Smooth muscle cell (in vitro differentiated cells): ENCODE results near the gene JAM3. TPM values are rescaled to one million over a fixed set of nuclear protein-coding genes. Genes with fewer than 3 reads are reported as not detected.
"Not testable (repeated sequence)": the region's sequence is repeated elsewhere in the genome, so short reads cannot be mapped to it uniquely, and the experiment has no call there.

Source experiments
- DNase-seq: peaks from one replicate; lab custom pipeline; 2025; ENCODE audit not compliant: unreplicated experiment; lab: John Stamatoyannopoulos, UW
- H2AFZ ChIP-seq: fragments of 200-600 bp; sonication (generic); 2 replicates; pipeline ENCODE4 v1.6.0; 2016; ENCODE audit warnings: antibody characterized with exemption, low read depth, mild to moderate bottlenecking
- H3F3A ChIP-seq: fragments of 200-600 bp; sonication (generic); 2 replicates; pipeline ENCODE4 v1.6.0; 2017; ENCODE audit warnings: antibody characterized with exemption, low read depth
- H3K27ac ChIP-seq: fragments of 200-600 bp; sonication (generic); 2 replicates; pipeline ENCODE4 v1.5.1; 2016; ENCODE audit warnings: low read depth, mild to moderate bottlenecking
- H3K27me3 ChIP-seq: fragments of 200-600 bp; sonication (generic); 2 replicates; pipeline ENCODE4 v1.6.1; 2016; ENCODE audit warnings: low read depth, mild to moderate bottlenecking
- H3K36me3 ChIP-seq: fragments of 200-600 bp; sonication (generic); 2 replicates; pipeline ENCODE4 v1.5.1; 2016; ENCODE audit warnings: low read depth
- H3K4me1 ChIP-seq: fragments of 200-600 bp; sonication (generic); 2 replicates; pipeline ENCODE4 v1.5.1; 2016; ENCODE audit warnings: low read depth
- H3K4me2 ChIP-seq: fragments of 200-600 bp; sonication (generic); 2 replicates; pipeline ENCODE4 v1.6.0; 2016; ENCODE audit warnings: mild to moderate bottlenecking
- H3K4me3 ChIP-seq: fragments of 200-600 bp; sonication (generic); 2 replicates; pipeline ENCODE4 v1.5.1; 2016; ENCODE audit warnings: mild to moderate bottlenecking
- H3K79me2 ChIP-seq: fragments of 200-600 bp; sonication (generic); 2 replicates; pipeline ENCODE4 v1.6.0; 2016; ENCODE audit warnings: low read depth, mild to moderate bottlenecking
- H3K9ac ChIP-seq: fragments of 200-600 bp; sonication (generic); 2 replicates; pipeline ENCODE4 v1.6.0; 2016; ENCODE audit warnings: low read depth
- H3K9me3 ChIP-seq: fragments of 200-600 bp; sonication (generic); replicated peaks from 2 replicates; pipeline ENCODE4 v1.5.1; 2016; ENCODE audit warnings: low read depth
- H4K20me1 ChIP-seq: fragments of 200-600 bp; sonication (generic); 2 replicates; pipeline ENCODE4 v1.6.0; 2016; ENCODE audit warnings: low read depth
- WGBS: methylation state at CpG from one replicate; pipeline ENCODE4 v1.1.7; 2016; ENCODE audit warnings: low lambda C conversion rate; 5-methylcytosine and 5-hydroxymethylcytosine counted together
- polyA plus RNA-seq: library from polyadenylated mRNA; unstranded; fragments of >200 nt; fragmentation: Nextera tagmentation; extraction: Ambion mirVana; gene quantifications from 2 replicates; pipeline ENCODE4 v1.2.1, GENCODE V29; 2016
- total RNA-seq: library from RNA; depleted of rRNA; stranded (reverse); fragments of >200 nt; gene quantifications from 2 replicates; pipeline ENCODE4 v1.2.3, GENCODE V29; 2014
- TF ChIP-seq, protein P1 (sequence below): fragments of 200-600 bp; sonication (generic); IDR thresholded peaks from 2 replicates; pipeline ENCODE4 v1.5.1; 2017; ENCODE audit warnings: borderline replicate concordance, mild to moderate bottlenecking, antibody characterized with exemption; ENCODE audit not compliant: insufficient read depth, poor library complexity, severe bottlenecking

JAM3 gene
- total and polyA plus RNA-seq, 2 experiments from 2014 or later, result 75.5 to 82.9 TPM

DNA sequence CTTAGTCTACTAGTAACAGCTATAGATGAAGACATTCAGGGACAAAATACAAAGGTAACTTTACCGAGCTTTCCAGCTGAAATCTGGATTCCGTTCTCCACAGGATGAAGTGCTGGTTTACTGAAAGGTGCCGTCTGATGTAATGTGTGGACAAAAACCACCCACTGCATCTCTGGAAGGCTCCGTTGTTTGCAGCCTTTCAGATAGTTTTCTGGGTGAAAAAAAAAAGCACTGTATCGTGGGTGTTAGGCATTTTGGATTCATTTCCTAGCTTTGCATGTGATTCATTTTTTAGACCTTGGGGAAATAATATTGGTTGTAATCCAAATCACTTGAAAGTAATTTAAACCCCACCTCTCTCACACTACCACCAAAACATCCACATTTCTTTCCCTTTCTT is 10.4 kb downstream of the JAM3 start:
- TF ChIP-seq, protein P1, sequence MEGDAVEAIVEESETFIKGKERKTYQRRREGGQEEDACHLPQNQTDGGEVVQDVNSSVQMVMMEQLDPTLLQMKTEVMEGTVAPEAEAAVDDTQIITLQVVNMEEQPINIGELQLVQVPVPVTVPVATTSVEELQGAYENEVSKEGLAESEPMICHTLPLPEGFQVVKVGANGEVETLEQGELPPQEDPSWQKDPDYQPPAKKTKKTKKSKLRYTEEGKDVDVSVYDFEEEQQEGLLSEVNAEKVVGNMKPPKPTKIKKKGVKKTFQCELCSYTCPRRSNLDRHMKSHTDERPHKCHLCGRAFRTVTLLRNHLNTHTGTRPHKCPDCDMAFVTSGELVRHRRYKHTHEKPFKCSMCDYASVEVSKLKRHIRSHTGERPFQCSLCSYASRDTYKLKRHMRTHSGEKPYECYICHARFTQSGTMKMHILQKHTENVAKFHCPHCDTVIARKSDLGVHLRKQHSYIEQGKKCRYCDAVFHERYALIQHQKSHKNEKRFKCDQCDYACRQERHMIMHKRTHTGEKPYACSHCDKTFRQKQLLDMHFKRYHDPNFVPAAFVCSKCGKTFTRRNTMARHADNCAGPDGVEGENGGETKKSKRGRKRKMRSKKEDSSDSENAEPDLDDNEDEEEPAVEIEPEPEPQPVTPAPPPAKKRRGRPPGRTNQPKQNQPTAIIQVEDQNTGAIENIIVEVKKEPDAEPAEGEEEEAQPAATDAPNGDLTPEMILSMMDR, result no peak
- Histone ChIP-seq H3K9me3 (no peaks in the 10 kb centered on the region), H3K4me2 (no peak overlapping the region), H3K4me1 (peaks cover 2% of the 10 kb centered on the region), H3F3A (no peaks in the 10 kb centered on the region), H3K36me3 (no peaks in the 10 kb centered on the region), H3K4me3 (no peak overlapping the region), H3K79me2 (peaks cover 97% of the 10 kb centered on the region), H3K9ac (no peak overlapping the region), H2AFZ (no peak overlapping the region), H3K27ac (no peak overlapping the region), H3K27me3 (no peaks in the 10 kb centered on the region), H4K20me1 (peaks cover 79% of the 10 kb centered on the region)
- no peak for DNase-seq
- 86% methylated on average over 5 of the region's 5 CpGs for WGBS

DNA sequence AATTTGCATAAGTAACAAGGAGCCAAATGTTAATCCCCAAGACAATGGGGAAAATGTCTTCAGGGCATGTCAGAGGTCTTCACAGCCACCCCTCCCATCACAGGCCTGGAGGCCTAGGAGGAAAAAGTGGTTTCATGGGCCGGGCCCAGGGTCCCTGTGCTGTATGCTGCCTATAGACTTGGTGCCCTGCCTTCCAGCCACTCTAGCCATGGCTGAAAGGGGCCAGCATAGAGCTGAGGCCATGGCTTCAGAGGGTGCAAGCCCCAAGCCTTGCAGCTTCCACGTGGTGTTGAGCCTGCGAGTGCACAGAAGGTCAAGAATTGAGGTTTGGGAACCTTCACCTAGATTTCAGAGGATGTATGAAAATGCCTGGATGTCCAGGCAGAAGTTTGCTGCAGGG is 12.4 kb downstream of the JAM3 start:
- not testable (repeated sequence) for H3K4me1 ChIP-seq, H3K27ac ChIP-seq, H3K9ac ChIP-seq, H3K27me3 ChIP-seq, H3K9me3 ChIP-seq, DNase-seq, H3K36me3 ChIP-seq, H3K4me3 ChIP-seq, H2AFZ ChIP-seq, H3F3A ChIP-seq, H3K4me2 ChIP-seq
- Histone ChIP-seq H3K79me2 (peaks cover 97% of the 10 kb centered on the region), H4K20me1 (peaks cover 80% of the 10 kb centered on the region)
- WGBS, result 100% methylated on average over 3 of the region's 3 CpGs

DNA sequence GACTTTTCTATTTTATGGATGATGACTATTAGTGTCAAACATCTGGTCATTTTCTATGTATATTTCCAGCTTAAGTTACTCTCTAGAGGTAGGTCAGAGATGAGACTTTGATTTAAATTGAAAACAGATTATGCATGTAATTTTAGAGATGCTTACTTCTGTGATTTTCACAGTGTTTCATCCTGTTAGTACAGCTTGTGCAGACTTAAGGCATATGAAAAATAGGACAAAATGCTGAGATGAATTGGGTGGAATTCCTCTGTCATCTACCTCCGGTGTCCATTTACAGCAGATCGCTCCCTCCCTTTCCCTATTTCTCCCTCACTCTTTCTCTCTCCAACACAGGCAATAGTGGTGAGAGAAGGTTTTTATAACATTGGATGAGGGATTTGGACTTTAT is 14.1 kb downstream of the JAM3 start:
- Histone ChIP-seq H3F3A (no peaks in the 10 kb centered on the region), H3K4me1 (no peaks in the 10 kb centered on the region), H4K20me1 (peaks cover 82% of the 10 kb centered on the region), H3K9ac (no peak overlapping the region), H3K4me3 (no peak overlapping the region), H2AFZ (no peak overlapping the region), H3K4me2 (no peak overlapping the region), H3K27ac (no peak overlapping the region), H3K9me3 (no peaks in the 10 kb centered on the region), H3K79me2 (peaks cover 93% of the 10 kb centered on the region), H3K36me3 (no peaks in the 10 kb centered on the region), H3K27me3 (no peaks in the 10 kb centered on the region)
- 95% methylated on average over 2 of the region's 2 CpGs for WGBS
- DNase-seq, result no peak
- TF ChIP-seq, protein P1, result no peak

DNA sequence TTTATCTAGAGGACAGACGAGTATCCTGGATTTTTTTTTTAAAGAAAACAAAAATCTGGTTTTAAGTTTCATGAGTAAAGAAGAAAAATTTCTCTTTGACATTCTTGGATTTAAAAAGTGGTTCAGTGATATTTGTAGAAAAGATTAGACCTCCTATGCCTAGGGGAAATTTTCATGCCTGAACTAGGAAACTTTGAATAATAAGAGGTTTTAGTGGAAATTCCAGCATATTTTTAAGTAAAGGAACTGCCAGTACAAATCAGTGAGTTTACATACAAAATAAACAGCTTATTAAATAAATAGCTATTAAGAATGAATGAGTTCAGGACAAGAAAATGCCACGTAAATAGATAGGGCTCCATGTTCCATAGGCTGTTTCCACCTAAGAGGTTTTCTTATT is 17.5 kb downstream of the JAM3 start:
- Histone ChIP-seq H3K36me3 (no peaks in the 10 kb centered on the region), H3K79me2 (peaks cover 69% of the 10 kb centered on the region), H3F3A (no peaks in the 10 kb centered on the region), H3K27ac (peak overlapping the region; percentile 21), H4K20me1 (peaks cover 86% of the 10 kb centered on the region), H3K27me3 (no peaks in the 10 kb centered on the region), H3K9me3 (no peaks in the 10 kb centered on the region), H3K9ac (no peak overlapping the region), H2AFZ (no peak overlapping the region), H3K4me3 (no peak overlapping the region), H3K4me2 (no peak overlapping the region), H3K4me1 (no peaks in the 10 kb centered on the region)
- TF ChIP-seq, protein P1, result no peak
- no peak for DNase-seq
- WGBS, result 73% methylated on average over 2 of the region's 2 CpGs

DNA sequence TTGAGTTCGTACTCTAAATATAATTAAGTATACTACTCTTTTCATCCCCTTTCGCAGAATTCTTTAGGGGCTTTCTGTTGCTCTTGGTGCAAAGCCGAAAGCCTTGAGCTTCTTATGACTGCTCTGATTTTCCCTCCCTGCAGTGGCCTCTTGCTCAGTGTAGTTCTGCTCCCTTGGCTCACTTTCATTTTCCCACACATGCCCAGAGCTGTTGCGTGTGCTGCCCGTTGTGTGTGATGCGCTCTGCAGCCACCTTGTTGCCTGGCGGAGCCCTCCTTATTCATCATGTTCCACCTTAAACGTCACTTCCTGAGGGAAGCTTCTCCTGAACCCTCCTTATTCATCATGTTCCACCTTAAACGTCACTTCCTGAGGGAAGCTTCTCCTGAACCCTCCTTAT is 23.1 kb downstream of the JAM3 start:
- not testable (repeated sequence) for H3K4me2 ChIP-seq, H3F3A ChIP-seq, H3K4me3 ChIP-seq, H3K36me3 ChIP-seq, H3K27ac ChIP-seq, H3K4me1 ChIP-seq, H3K9ac ChIP-seq, H3K9me3 ChIP-seq, H2AFZ ChIP-seq, H3K27me3 ChIP-seq, DNase-seq
- Histone ChIP-seq H3K79me2 (peaks cover 48% of the 10 kb centered on the region), H4K20me1 (peaks cover 67% of the 10 kb centered on the region)
- WGBS, result 93% methylated on average over 9 of the region's 9 CpGs
